K562 (cell line): ENCODE data around the gene RPS28. TPM values are rescaled to one million over a fixed set of nuclear protein-coding genes. Genes with fewer than 3 reads are reported as not detected.
A peak's percentile ranks its signal among the peaks of the same experiment; 100 is the strongest.

ENCODE experiments used
- ASH1L ChIP-seq: fragments of 450-650 bp; IDR thresholded peaks from 2 replicates; pipeline ENCODE4 v1.6.1; 2018; ENCODE audit warnings: borderline replicate concordance, mild to moderate bottlenecking, low read depth; ENCODE audit not compliant: partially characterized antibody
- CBFA2T3 ChIP-seq: fragments of 450-650 bp; IDR thresholded peaks from 2 replicates; pipeline ENCODE4 v1.6.1; 2017
- E2F1 ChIP-seq: sonication (generic); formaldehyde crosslinking; IDR thresholded peaks from 2 replicates; pipeline ENCODE4 v1.8.1; 2023; ENCODE audit warnings: mild to moderate bottlenecking, missing genetic modification reagents, moderate library complexity
- ETV1 ChIP-seq: fragments of 450-650 bp; conservative IDR thresholded peaks from 2 replicates; pipeline ENCODE4 v1.6.1; 2016; ENCODE audit warnings: missing genetic modification characterization, control low read depth, low read depth, missing compliant biosample characterization
- JUND ChIP-seq, 2 experiments: IDR thresholded peaks; 2 replicates in 1 of 2; 3 replicates in 1 of 2; pipeline ENCODE4 v1.6.1; 2011; ENCODE audit warnings: borderline replicate concordance in 2 of 2, low read depth in 2 of 2, low read length in 2 of 2, improper control_type of control experiment in 1 of 2, missing biosample characterization in 1 of 2, missing genetic modification characterization in 1 of 2, missing genetic modification reagents in 1 of 2
- KLF1 ChIP-seq: fragments of 450-650 bp; IDR thresholded peaks from 2 replicates; pipeline ENCODE4 v1.6.1; 2016; ENCODE audit warnings: missing genetic modification characterization, missing compliant biosample characterization
- KLF16 ChIP-seq: IDR thresholded peaks from 2 replicates; pipeline ENCODE4 v1.6.1; 2016; ENCODE audit warnings: antibody characterized with exemption
- LEF1 ChIP-seq: fragments of 450-650 bp; IDR thresholded peaks from 2 replicates; pipeline ENCODE4 v1.6.1; 2016; ENCODE audit warnings: mild to moderate bottlenecking
- MCM7 ChIP-seq, 2 experiments: fragments of 450-650 bp; IDR thresholded peaks; 2 replicates each; pipeline ENCODE4 v1.6.1; 2016 to 2018
- MYC ChIP-seq, 2 experiments: fragments of 250-450 bp in 1 of 2; sonication (Bioruptor Pico) in 1 of 2; IDR thresholded peaks; 2 replicates each; pipeline versions ENCODE4 v1.5.1 to v1.6.1; 2012 to 2021; ENCODE audit warnings: low read depth in 2 of 2, borderline replicate concordance in 1 of 2, improper control_type of control experiment in 1 of 2, low read length in 1 of 2, mild to moderate bottlenecking in 1 of 2, moderate library complexity in 1 of 2
- MYNN ChIP-seq, 2 experiments: sonication (generic); formaldehyde crosslinking in 1 of 2; IDR thresholded peaks; 2 replicates each; pipeline versions ENCODE4 v1.5.0 to v1.6.1; 2016 to 2020; ENCODE audit warnings: antibody characterized with exemption in 1 of 2, missing genetic modification reagents in 1 of 2
- PHF8 ChIP-seq: fragments of 200-600 bp; sonication (generic); IDR thresholded peaks from 2 replicates; pipeline ENCODE4 v1.6.1; 2012; ENCODE audit warnings: mixed run types, mild to moderate bottlenecking, inconsistent platforms, low read length, moderate library complexity, borderline replicate concordance
- POLR2AphosphoS5 ChIP-seq: IDR thresholded peaks from 2 replicates; pipeline ENCODE4 v1.6.1; 2011; ENCODE audit warnings: mild to moderate bottlenecking, low read depth, low read length, moderate library complexity; ENCODE audit not compliant: control insufficient read depth, insufficient read depth
- RBFOX2 ChIP-seq: fragments of 200-400 bp; formaldehyde crosslinking; IDR thresholded peaks from 2 replicates; pipeline ENCODE4 v1.6.1; 2017; ENCODE audit warnings: low read depth, mild to moderate bottlenecking, low read length, moderate library complexity
- SIRT6 ChIP-seq: IDR thresholded peaks from one replicate; pipeline ENCODE4 v1.6.1; 2012; ENCODE audit warnings: low read depth, mild to moderate bottlenecking, control low read depth, inconsistent platforms, low read length, moderate library complexity
- STAT5A ChIP-seq: IDR thresholded peaks from 2 replicates; pipeline ENCODE4 v1.6.1; 2012; ENCODE audit warnings: low read length, inconsistent platforms, borderline replicate concordance
- TAL1 ChIP-seq: fragments of 450-650 bp; IDR thresholded peaks from 2 replicates; pipeline ENCODE4 v1.6.1; 2016; ENCODE audit warnings: mild to moderate bottlenecking
- ZBTB1 ChIP-seq: sonication (generic); formaldehyde crosslinking; IDR thresholded peaks from 2 replicates; pipeline ENCODE4 v1.8.1; 2023; ENCODE audit warnings: missing genetic modification reagents, low read depth, mild to moderate bottlenecking, borderline replicate concordance
- ZNF175 ChIP-seq: fragments of 200-800 bp; sonication (Bioruptor generic); IDR thresholded peaks from 2 replicates; pipeline ENCODE4 v1.6.1; 2016; ENCODE audit warnings: low read depth, mild to moderate bottlenecking, missing genetic modification characterization, missing compliant biosample characterization
- polyA plus RNA-seq, 8 experiments: library from polyadenylated mRNA; depleted of rRNA in 4 of 8; stranded (reverse) in 5 of 8; unstranded in 3 of 8; fragments of >200 nt; fragmentation: Nextera tagmentation in 2 of 8; fragmentation: Illumina TruSeq in 1 of 8; extraction: Ambion mirVana in 2 of 8; extraction: Trizol in 1 of 8; gene quantifications; 2 replicates each; pipeline versions ENCODE4 v1.2.1 to v1.2.3, GENCODE V29; 2011 to 2014; ENCODE audit warnings: inconsistent platforms in 1 of 8, missing spikeins in 1 of 8
- total RNA-seq, 7 experiments: library from RNA; depleted of rRNA in 6 of 7; stranded (reverse); fragments of >200 nt in 6 of 7; fragmentation: Illumina TruSeq in 2 of 7; extraction: Trizol in 2 of 7; gene quantifications; 2 replicates each; pipeline versions ENCODE4 v1.2.1 to v1.2.3, GENCODE V29; 2011 to 2021; ENCODE audit warnings: low replicate concordance in 1 of 7
- TF ChIP-seq, protein P1 (sequence below), 2 experiments: fragments of 450-650 bp; IDR thresholded peaks; 2 replicates each; pipeline ENCODE4 v1.6.1; 2016
- TF ChIP-seq, protein P2 (sequence below): fragments of 450-650 bp; IDR thresholded peaks from 2 replicates; pipeline ENCODE4 v1.6.1; 2016; ENCODE audit warnings: antibody characterized with exemption

RPS28 gene
- total and polyA plus RNA-seq, 9 of the 15 experiments (the other 6 are each of a cell fraction or from before 2014, with no cell fraction given), result 165 to 2,827 (median 1,303) TPM

DNA sequence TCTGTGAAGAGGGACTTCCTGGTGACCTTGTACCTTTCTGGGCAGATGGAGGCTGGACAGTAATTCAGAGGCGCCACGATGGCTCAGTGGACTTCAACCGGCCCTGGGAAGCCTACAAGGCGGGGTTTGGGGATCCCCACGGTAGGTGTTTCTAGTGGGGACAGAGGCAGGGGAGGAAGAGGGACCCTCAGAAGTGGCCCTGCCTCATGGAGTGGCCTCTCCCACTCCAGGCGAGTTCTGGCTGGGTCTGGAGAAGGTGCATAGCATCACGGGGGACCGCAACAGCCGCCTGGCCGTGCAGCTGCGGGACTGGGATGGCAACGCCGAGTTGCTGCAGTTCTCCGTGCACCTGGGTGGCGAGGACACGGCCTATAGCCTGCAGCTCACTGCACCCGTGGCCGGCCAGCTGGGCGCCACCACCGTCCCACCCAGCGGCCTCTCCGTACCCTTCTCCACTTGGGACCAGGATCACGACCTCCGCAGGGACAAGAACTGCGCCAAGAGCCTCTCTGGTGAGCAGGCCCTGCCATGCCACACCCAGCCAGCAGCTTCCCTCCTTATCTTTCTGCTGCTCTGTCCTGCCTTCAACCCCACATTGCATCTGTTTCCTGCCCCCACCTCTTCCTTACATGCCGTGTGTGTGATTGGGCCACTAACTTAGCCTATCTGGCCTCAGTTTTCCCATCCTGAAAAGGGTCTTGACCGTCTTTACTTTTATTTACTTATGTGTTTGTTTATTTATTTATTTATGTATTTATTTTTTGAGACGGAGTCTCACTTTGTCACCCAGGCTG is 49.9 kb downstream of the RPS28 start (continued):
- TF ChIP-seq POLR2AphosphoS5, result 0 out of 2 replicates have a peak, but pooled peaks have one; percentile 31
- peak; percentile 81 for TF ChIP-seq ETV1 (tag)
- 0 out of 2 replicates have a peak, but pooled peaks have one; percentile 38 for TF ChIP-seq KLF16
- no peak for TF ChIP-seq E2F1 (CRISPR knock-in tag)
- TF ChIP-seq TAL1, result peak; percentile 62; the same call in 1 of the 2 replicates
- no peak for TF ChIP-seq SIRT6
- TF ChIP-seq, protein P1, sequence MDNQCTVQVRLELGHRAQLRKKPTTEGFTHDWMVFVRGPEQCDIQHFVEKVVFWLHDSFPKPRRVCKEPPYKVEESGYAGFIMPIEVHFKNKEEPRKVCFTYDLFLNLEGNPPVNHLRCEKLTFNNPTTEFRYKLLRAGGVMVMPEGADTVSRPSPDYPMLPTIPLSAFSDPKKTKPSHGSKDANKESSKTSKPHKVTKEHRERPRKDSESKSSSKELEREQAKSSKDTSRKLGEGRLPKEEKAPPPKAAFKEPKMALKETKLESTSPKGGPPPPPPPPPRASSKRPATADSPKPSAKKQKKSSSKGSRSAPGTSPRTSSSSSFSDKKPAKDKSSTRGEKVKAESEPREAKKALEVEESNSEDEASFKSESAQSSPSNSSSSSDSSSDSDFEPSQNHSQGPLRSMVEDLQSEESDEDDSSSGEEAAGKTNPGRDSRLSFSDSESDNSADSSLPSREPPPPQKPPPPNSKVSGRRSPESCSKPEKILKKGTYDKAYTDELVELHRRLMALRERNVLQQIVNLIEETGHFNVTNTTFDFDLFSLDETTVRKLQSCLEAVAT (IDR thresholded peaks at IDR 0.05), result peak in 1 of 2 experiments; percentile 54; a peak in 2 of 4 replicates
- 0 out of 2 replicates have a peak, but pooled peaks have one; percentile 35 for TF ChIP-seq LEF1
- peak; percentile 47; the same call in 1 of the 2 replicates for TF ChIP-seq JUND (IDR thresholded peaks at IDR 0.05; ENCODE audit: borderline replicate concordance, low read depth, low read length)
- TF ChIP-seq JUND (tag; IDR thresholded peaks at IDR 0.05; ENCODE audit: borderline replicate concordance, low read depth, low read length), result peak; percentile 19; the same call in 1 of the 3 replicates
- peak; percentile 47 for TF ChIP-seq MYC (IDR thresholded peaks at IDR 0.05; ENCODE audit: low read depth, low read length)
- TF ChIP-seq MYC (CRISPR knock-in tag; IDR thresholded peaks at IDR 0.05; ENCODE audit: borderline replicate concordance, low read depth), result no peak
- TF ChIP-seq KLF1 (tag), result peak; percentile 45; the same call in 1 of the 2 replicates
- peak; percentile 63 for TF ChIP-seq RBFOX2
- peak; percentile 22 for TF ChIP-seq ASH1L
- no peak for TF ChIP-seq ZBTB1 (CRISPR knock-in tag)
- TF ChIP-seq PHF8, result peak; percentile 53; the same call in 1 of the 2 replicates
- TF ChIP-seq ZNF175 (CRISPR knock-in tag), result 0 out of 2 replicates have a peak, but pooled peaks have one; percentile 24
- TF ChIP-seq STAT5A, result peak; percentile 33; the same call in 1 of the 2 replicates
- peak; percentile 87 for TF ChIP-seq CBFA2T3
- no peak for TF ChIP-seq MCM7 (IDR thresholded peaks at IDR 0.05)
- TF ChIP-seq, protein P2, sequence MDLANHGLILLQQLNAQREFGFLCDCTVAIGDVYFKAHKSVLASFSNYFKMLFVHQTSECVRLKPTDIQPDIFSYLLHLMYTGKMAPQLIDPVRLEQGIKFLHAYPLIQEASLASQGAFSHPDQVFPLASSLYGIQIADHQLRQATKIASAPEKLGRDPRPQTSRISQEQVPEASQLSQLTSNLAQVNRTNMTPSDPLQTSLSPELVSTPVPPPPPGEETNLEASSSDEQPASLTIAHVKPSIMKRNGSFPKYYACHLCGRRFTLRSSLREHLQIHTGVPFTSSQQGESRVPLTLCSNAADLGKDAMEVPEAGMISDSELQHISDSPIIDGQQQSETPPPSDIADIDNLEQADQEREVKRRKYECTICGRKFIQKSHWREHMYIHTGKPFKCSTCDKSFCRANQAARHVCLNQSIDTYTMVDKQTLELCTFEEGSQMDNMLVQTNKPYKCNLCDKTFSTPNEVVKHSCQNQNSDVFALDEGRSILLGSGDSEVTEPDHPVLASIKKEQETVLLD, result peak; percentile 57; the same call in 1 of the 2 replicates
- peak; percentile 78; the same call in 1 of the 2 replicates for TF ChIP-seq MYNN (IDR thresholded peaks at IDR 0.05)
- no peak for TF ChIP-seq MYNN (CRISPR knock-in tag; IDR thresholded peaks at IDR 0.05)
